Choroid plexus epithelial cell (primary cell): Measurements from ENCODE around the gene CACNB4.

Experiments
- DNase-seq: peaks from one replicate; pipeline ENCODE4 v3.0.0-alpha.2; 2010; ENCODE audit warnings: low read depth
- H3K4me3 ChIP-seq: 2 replicates; pipeline ENCODE4 v1.5.1; 2011; ENCODE audit warnings: low read depth, mild to moderate bottlenecking, control low read depth, low read length, moderate library complexity
- CTCF ChIP-seq: conservative IDR thresholded peaks from 2 replicates; pipeline ENCODE4 v1.5.1; 2011; ENCODE audit warnings: low read depth, mild to moderate bottlenecking, control low read depth, inconsistent platforms, low read length, moderate library complexity

Gene CACNB4

GRCh38 chr2:151931030-151931611 is 167.7 kb downstream of the CACNB4 start:
- H3K4me3 ChIP-seq: no peak overlapping the region
- DNase-seq: no peak
- no peak for TF ChIP-seq CTCF

DNA sequence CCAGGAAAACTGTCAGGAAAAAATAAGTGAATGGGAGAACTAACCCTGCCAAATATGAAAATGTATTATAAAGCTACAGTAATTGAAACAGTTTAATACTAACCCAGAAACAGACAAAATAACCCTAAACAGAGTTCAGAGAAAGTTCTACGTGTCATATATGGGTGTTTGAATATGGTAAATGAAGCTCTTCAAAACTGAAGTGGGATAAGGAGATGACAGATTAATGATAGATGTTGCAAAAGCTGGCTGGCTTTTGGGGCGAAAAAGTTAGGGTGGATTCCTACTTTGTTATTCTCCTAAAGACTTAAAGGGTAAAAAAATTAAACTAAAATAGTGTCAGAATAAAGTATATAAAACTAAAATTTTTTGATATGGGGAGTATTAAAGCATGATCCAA is 168.8 kb downstream of the CACNB4 start:
- no peak overlapping the region for H3K4me3 ChIP-seq
- no peak for TF ChIP-seq CTCF
- no peak for DNase-seq

- no peak for DNase-seq
- no peak for TF ChIP-seq CTCF
- no peak overlapping the region for H3K4me3 ChIP-seq
Observed at GRCh38 chr2:151928380-151928779, 170.5 kb downstream of the CACNB4 start.

GRCh38 chr2:151927501-151928221 is 171.2 kb downstream of the CACNB4 start:
- H3K4me3 ChIP-seq: no peak overlapping the region
- DNase-seq: no peak
- TF ChIP-seq CTCF: no peak

DNA sequence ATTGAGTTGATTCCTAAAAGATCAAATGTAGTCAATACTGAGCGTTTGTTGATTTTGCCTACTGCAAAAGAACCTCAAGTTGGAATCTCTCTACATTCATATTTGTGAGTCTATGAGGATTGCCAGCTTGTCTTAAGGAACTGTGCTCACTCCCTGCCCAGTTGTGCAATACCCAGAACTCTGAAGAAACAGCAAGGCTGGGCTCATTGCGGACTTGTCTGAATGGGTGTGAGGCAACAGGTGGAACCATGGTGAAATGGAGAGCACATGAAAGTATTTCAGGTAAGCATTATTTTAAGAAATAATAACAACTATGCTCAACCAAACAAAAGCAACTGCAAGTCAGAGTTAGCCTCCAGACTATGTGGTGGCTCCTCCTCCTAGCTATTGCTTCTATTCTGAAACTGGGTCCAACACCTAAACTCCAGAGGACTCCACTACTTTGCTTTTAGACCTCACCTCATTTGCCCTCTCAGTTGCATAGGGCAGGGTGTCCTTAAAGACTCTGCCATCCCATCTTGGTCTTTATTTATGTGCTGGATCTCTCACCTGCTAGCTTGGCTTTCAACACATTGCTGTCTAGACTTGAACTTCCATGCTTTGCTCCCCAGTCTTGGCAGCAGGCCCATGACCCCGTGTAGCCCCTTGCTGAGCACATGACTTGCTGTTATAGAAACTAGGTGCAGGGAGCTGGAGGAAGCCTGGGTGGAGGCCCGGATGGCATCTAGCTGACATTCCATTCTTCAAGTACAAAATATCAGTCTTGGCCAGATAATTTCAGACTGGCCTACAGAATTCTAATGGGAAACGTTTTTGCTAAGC is 175.8 kb downstream of the CACNB4 start:
- DNase-seq: peak; percentile 75

GRCh38 chr2:151919786-151920185 is 179.1 kb downstream of the CACNB4 start:
- no peak for TF ChIP-seq CTCF
- DNase-seq: no peak
- no peak overlapping the region for H3K4me3 ChIP-seq

More for the DNA sequence above, 175.8 kb downstream of the CACNB4 start:
- H3K4me3 ChIP-seq: no peak overlapping the region
- no peak for TF ChIP-seq CTCF
